CD14-positive monocyte (primary cell): ENCODE data around the gene TBC1D22A. TPM values are rescaled to one million over a fixed set of nuclear protein-coding genes. Genes with fewer than 3 reads are reported as not detected.
"Not testable (repeated sequence)": the region's sequence is repeated elsewhere in the genome, so short reads cannot be mapped to it uniquely, and the experiment has no call there.

Experiments used
- DNase-seq, 3 donors: peaks; one replicate each; pipeline ENCODE4 v3.0.0-alpha.2; 2011 to 2022
- H2AFZ ChIP-seq: 2 replicates; pipeline ENCODE4 v1.6.0; 2012; ENCODE audit warnings: mild to moderate bottlenecking, low read depth, low read length, inconsistent platforms; ENCODE audit not compliant: insufficient read depth, poor library complexity, severe bottlenecking
- H3K27ac ChIP-seq, 2 donors: 1 replicate in 1 of 2; 2 replicates in 1 of 2; pipeline ENCODE4 v1.5.1; 2012 to 2013; ENCODE audit warnings: low read length in 2 of 2, control low read depth in 1 of 2, inconsistent platforms in 1 of 2, low read depth in 1 of 2, mild to moderate bottlenecking in 1 of 2
- H3K27me3 ChIP-seq, 2 donors: one replicate each; pipeline versions ENCODE4 v1.6.0 to v1.6.1; 2011 to 2013; ENCODE audit warnings: low read length in 2 of 2; ENCODE audit not compliant: control insufficient read depth in 2 of 2, insufficient read depth in 2 of 2
- H3K36me3 ChIP-seq, 2 donors: replicated peaks in 1 of 2; 1 replicate in 1 of 2; 2 replicates in 1 of 2; pipeline versions ENCODE4 v1.5.1 to v1.6.1; 2012 to 2013; ENCODE audit warnings: low read length in 2 of 2, control low read depth in 1 of 2, inconsistent platforms in 1 of 2, mild to moderate bottlenecking in 1 of 2; ENCODE audit not compliant: insufficient read depth in 2 of 2, control insufficient read depth in 1 of 2
- H3K4me1 ChIP-seq, 2 donors: 1 replicate in 1 of 2; 2 replicates in 1 of 2; pipeline versions ENCODE4 v1.5.1 to v1.6.1; 2012 to 2013; ENCODE audit warnings: low read length in 2 of 2, control low read depth in 1 of 2, inconsistent platforms in 1 of 2, mild to moderate bottlenecking in 1 of 2, moderate library complexity in 1 of 2; ENCODE audit not compliant: insufficient read depth in 2 of 2, control insufficient read depth in 1 of 2
- H3K4me2 ChIP-seq: replicated peaks from 2 replicates; pipeline ENCODE3; 2012; ENCODE audit warnings: low read length, moderate library complexity, mild to moderate bottlenecking; ENCODE audit not compliant: poor library complexity, severe bottlenecking; ENCODE audit errors: extremely low read depth
- H3K4me3 ChIP-seq, 3 experiments: fragments of 200-600 bp in 1 of 3; sonication (generic) in 1 of 3; replicated peaks in 1 of 3; 1 replicate in 2 of 3; 2 replicates in 1 of 3; pipeline ENCODE4 v1.5.1; 2011 to 2013; ENCODE audit warnings: low read length in 3 of 3, mild to moderate bottlenecking in 3 of 3, control low read depth in 2 of 3, low read depth in 2 of 3, inconsistent platforms in 1 of 3, moderate library complexity in 1 of 3
- H3K79me2 ChIP-seq: 2 replicates; pipeline ENCODE4 v1.6.0; 2012; ENCODE audit warnings: mild to moderate bottlenecking, control low read depth, inconsistent platforms, low read length, moderate library complexity; ENCODE audit not compliant: insufficient read depth
- H3K9ac ChIP-seq: 2 replicates; pipeline ENCODE4 v1.6.0; 2017; ENCODE audit warnings: low read length, mild to moderate bottlenecking; ENCODE audit not compliant: insufficient read depth, poor library complexity, severe bottlenecking
- H3K9me3 ChIP-seq, 2 donors: replicated peaks in 1 of 2; 1 replicate in 1 of 2; 2 replicates in 1 of 2; pipeline versions ENCODE4 v1.5.1 to v1.6.1; 2012 to 2013; ENCODE audit warnings: low read length in 2 of 2, control low read depth in 1 of 2; ENCODE audit not compliant: control insufficient read depth in 1 of 2, insufficient read depth in 1 of 2
- H4K20me1 ChIP-seq: 2 replicates; pipeline ENCODE4 v1.6.0; 2012; ENCODE audit warnings: mild to moderate bottlenecking, low read length, control low read depth, moderate library complexity; ENCODE audit not compliant: insufficient read depth
- H3K27ac Mint-ChIP-seq, 7 donors: one replicate each; pipeline ENCODE4 v1.8.0; 2020; ENCODE audit warnings: mild to moderate bottlenecking in 7 of 7, mixed read lengths in 7 of 7, moderate library complexity in 6 of 7, inconsistent platforms in 2 of 7
- H3K27me3 Mint-ChIP-seq, 3 donors: one replicate each; pipeline ENCODE4 v1.8.0; 2021 to 2022; ENCODE audit warnings: low read depth in 3 of 3, mild to moderate bottlenecking in 3 of 3, mixed read lengths in 3 of 3, moderate library complexity in 3 of 3, inconsistent platforms in 1 of 3
- H3K36me3 Mint-ChIP-seq, 2 donors: one replicate each; pipeline ENCODE4 v1.8.0; 2020; ENCODE audit warnings: mixed read lengths in 2 of 2, inconsistent platforms in 1 of 2, mild to moderate bottlenecking in 1 of 2
- H3K4me1 Mint-ChIP-seq: one replicate; pipeline ENCODE4 v1.8.0; 2020; ENCODE audit warnings: mild to moderate bottlenecking, mixed read lengths
- H3K4me3 Mint-ChIP-seq, 2 donors: one replicate each; pipeline ENCODE4 v1.8.0; 2020; ENCODE audit warnings: mild to moderate bottlenecking in 2 of 2, mixed read lengths in 2 of 2, moderate library complexity in 1 of 2
- H3K9me3 Mint-ChIP-seq, 7 donors: one replicate each; pipeline ENCODE4 v1.8.0; 2020 to 2022; ENCODE audit warnings: mixed read lengths in 7 of 7, mild to moderate bottlenecking in 6 of 7, moderate library complexity in 6 of 7, inconsistent platforms in 2 of 7
- CTCF ChIP-seq: fragments of 200-600 bp; IDR thresholded peaks from one replicate; pipeline ENCODE4 v1.8.0; 2022; ENCODE audit warnings: antibody characterized with exemption, mild to moderate bottlenecking
- WGBS: methylation state at CpG from one replicate; pipeline ENCODE4 v1.1.5; 2013; ENCODE audit warnings: missing lambda C conversion rate; ENCODE audit not compliant: insufficient coverage; 5-methylcytosine and 5-hydroxymethylcytosine counted together
- intact Hi-C, 2 donors: fragments of 100-400 bp; cut with micrococcal nuclease; formaldehyde crosslinking; loops; one replicate each; pipeline versions ENCODE4 v1.15.0 to v1.15.1; 2023
- polyA plus RNA-seq, 3 donors: library from polyadenylated mRNA; depleted of rRNA in 1 of 3; unstranded in 2 of 3; stranded (reverse) in 1 of 3; fragments of 300-500 nt in 2 of 3; fragments of >200 nt in 1 of 3; fragmentation: Illumina TruSeq in 2 of 3; gene quantifications; 1 replicate in 2 of 3; 2 replicates in 1 of 3; pipeline ENCODE4 v1.2.3, GENCODE V29; 2012 to 2021

The TBC1D22A gene
- polyA plus RNA-seq, 3 donors: 25.9 to 36.2 (median 29.5) TPM

DNA sequence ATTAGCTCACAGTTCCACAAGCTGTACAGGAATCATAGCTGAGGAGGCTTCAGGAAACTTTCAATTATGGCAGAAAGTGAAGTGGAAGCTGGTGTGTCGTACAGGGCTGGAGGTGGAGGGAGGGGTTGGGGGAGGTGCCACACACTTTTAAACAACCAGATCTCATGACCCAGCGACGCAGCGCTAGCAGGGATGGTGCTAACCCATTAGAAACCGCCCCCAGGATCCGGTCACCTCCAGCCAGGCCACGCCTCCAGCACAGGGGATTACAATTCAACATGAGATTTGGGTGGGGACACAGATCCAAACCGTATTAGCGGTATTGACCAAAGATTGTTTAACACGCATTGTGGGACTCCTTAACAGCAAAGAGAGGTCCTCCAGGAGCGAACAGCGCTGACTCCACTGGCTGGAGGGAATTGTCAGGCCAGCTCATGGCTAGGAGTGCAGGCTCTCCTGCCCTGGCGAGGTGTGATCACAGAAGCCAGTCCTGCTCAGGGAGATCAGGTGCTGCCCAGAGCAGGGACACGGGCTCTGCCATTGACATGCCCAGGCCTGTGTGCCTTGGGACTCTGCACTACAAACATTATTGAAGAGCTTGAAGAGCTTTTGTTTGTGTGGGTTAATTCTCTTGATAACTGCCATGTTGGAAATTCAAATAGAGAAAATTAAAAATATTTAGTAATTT is 215.3 kb downstream of the TBC1D22A start:
- Mint-ChIP-seq H3K4me1 (no peaks in the 10 kb centered on the region), H3K36me3 (peaks cover 74 to 81% of the 10 kb centered on the region in 2 donors), H3K9me3 (peaks cover 10 to 25% (median 18%) of the 10 kb centered on the region in 7 donors), H3K27ac (peak overlapping the region in 1 of 7 donors; percentile 43), H3K4me3 (no peak overlapping the region), H3K27me3 (peaks cover 0 to 1% (median 0%) of the 10 kb centered on the region in 3 donors)
- intact Hi-C loops: no loop called here
- H3K4me3 ChIP-seq: no peak overlapping the region
- H3K9me3 ChIP-seq: peaks cover 8 to 13% of the 10 kb centered on the region in 2 donors
- no peak for TF ChIP-seq CTCF
- no peak overlapping the region for H3K27ac ChIP-seq
- no peaks in the 10 kb centered on the region for H3K79me2 ChIP-seq
- DNase-seq: no peak
- over 99% methylated on average over 12 of the region's 14 CpGs for WGBS
- peaks cover 47 to 79% of the 10 kb centered on the region in 2 donors for H3K36me3 ChIP-seq
- no peak overlapping the region for H3K9ac ChIP-seq
- H2AFZ ChIP-seq: no peak overlapping the region
- no peaks in the 10 kb centered on the region for H3K4me1 ChIP-seq
- no peak overlapping the region for H3K4me2 ChIP-seq
- no peaks in the 10 kb centered on the region for H3K27me3 ChIP-seq
- H4K20me1 ChIP-seq: peaks cover 29% of the 10 kb centered on the region

DNA sequence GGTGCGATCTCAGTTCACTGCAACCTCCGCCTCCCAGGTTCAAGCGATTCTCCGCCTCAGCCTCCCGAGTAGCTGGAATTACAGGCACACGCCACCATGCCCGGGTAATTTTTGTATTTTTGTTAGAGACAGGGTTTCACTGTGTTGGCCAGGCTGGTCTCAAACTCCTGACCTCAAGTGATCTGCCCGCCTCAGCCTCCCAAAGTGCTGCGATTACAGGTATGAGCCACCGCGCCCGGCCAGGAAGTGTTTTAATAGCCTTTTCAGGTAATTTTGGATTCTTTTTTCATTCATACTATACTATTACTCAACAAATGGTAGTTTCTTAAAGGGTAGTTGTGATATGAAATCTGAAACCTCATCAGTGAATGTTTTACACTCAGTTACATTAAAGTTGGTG is 216.2 kb downstream of the TBC1D22A start:
- peaks cover 47 to 71% of the 10 kb centered on the region in 2 donors for H3K36me3 ChIP-seq
- DNase-seq, H3K4me3 ChIP-seq, H3K27me3 ChIP-seq, intact Hi-C loops, H3K9ac ChIP-seq, H3K4me1 ChIP-seq, H3K4me2 ChIP-seq, H3K27ac ChIP-seq, H3K27me3 Mint-ChIP-seq, H2AFZ ChIP-seq, H3K79me2 ChIP-seq, H3K4me1 Mint-ChIP-seq, H3K4me3 Mint-ChIP-seq: not testable (repeated sequence)
- H3K36me3 Mint-ChIP-seq: peaks cover 77 to 79% of the 10 kb centered on the region in 2 donors
- 98% methylated on average over 5 of the region's 12 CpGs for WGBS
- peaks cover 10 to 25% (median 18%) of the 10 kb centered on the region in 7 donors for H3K9me3 Mint-ChIP-seq
- peaks cover 8 to 13% of the 10 kb centered on the region in 2 donors for H3K9me3 ChIP-seq
- peaks cover 27% of the 10 kb centered on the region for H4K20me1 ChIP-seq
- H3K27ac Mint-ChIP-seq: peak overlapping the region in 1 of 7 donors; percentile 18
